ENCODE data around the gene MRFAP1L1. TPM values are rescaled to one million over a fixed set of nuclear protein-coding genes. Genes with fewer than 3 reads are reported as not detected.
"Not testable (repeated sequence)": the region's sequence is repeated elsewhere in the genome, so short reads cannot be mapped to it uniquely, and the experiment has no call there.

MRFAP1L1 gene
- 10 to 100 TPM; 47.0 to 53.2 (median 52.4) TPM for total RNA-seq

DNA sequence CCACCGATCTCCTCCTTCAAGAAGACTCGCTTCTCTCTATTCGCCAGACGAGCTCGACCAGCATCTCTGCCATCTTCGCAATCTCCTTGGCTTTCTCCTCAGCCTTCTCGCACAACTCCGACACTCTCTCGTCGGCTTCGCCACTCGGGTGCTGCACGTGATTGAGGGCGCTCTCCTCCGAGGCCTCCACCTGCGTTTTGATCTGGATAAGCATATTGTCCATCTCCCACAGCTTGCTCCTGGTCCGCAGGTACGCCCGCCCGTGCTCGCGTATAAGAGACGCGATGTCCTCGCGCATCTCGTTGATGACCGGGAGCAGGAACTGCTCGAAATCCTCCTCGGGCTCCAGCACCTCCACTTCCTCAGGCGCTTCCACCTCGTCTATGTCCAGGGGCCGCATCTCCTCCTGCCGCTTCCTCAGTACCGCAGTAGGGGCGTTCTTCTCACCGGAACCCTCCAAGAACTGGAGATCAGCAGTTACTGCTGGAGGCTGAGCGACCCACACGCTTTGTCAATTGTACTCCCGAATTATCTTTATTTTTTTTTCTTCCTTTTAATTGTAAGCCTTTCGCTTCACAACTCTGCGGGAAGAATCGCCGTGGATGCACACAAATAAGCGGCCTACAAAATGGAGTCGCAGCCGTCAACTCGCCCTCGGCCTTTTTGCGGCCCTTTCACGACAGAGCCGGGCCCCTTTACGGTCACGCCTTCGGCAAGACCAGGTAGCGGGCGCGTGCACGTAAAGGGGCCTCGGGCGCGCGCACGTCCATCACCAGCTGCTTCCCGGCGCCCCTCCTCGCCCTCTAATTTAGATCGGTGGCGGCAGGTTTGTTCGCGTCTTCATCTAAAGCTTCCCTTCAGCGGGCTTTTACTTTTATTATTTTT, at the start of gene MRFAP1L1:
TSS of gene MRFAP1L1 (minus strand) at position 636 of the 885 bp plus-strand sequence. CDS start at position 400, 236 bp downstream.
- Mint-ChIP-seq H3K4me3 (peak within 1 kb of the TSS; percentile 100), H3K27me3 (ENCODE audit: low read depth) (no peaks in the 10 kb centered on the region), H3K4me1 (ENCODE audit: low read depth) (peaks cover 51% of the 10 kb centered on the region), H3K9me3 (no peaks in the 10 kb centered on the region), H3K36me3 (ENCODE audit: insufficient read depth) (peaks cover 31% of the 10 kb centered on the region)
- peak; percentile 76 to 84 for ATAC-seq
- peak; percentile 94 for DNase-seq

DNA sequence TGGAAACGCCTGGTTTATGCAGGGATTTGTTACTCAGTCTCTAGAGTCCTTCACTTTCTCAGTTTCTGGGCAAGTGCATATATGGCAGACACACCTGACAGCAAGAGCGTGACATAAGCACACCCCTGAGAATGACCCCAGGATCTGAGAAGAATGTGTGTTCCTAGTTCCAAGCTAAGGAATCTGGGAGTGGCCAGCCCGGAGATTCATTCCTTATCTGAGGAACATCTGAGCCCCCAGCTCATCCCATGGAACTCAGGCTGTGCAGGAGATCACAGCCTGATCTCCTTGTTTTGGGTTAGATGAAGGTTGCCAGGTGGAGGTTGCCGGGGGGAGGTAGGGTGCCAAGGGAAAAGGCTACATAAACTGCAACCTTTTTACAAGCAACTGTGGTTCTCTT, 49.1 kb upstream of the MRFAP1L1 start:
- Mint-ChIP-seq H3K27me3 (ENCODE audit: low read depth) (no peaks in the 10 kb centered on the region), H3K36me3 (ENCODE audit: insufficient read depth) (no peaks in the 10 kb centered on the region), H3K9me3 (no peaks in the 10 kb centered on the region), H3K4me1 (ENCODE audit: low read depth) (peaks cover 3% of the 10 kb centered on the region), H3K4me3 (no peak overlapping the region)
- DNase-seq (no peak), ATAC-seq (no peak)

DNA sequence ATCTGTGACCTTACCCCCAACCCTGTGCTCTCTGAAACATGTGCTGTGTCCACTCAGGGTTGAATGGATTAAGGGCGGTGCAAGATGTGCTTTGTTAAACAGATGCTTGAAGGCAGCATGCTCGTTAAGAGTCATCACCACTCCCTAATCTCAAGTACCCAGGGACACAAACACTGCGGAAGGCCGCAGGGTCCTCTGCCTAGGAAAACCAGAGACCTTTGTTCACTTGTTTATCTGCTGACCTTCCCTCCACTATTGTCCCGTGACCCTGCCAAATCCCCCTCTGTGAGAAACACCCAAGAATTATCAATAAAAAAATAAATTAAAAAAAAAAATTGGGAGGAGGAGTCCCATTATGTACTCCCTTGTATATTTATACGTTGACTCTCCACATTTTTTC, 46.7 kb upstream of the MRFAP1L1 start:
- not testable (repeated sequence) for H3K36me3 Mint-ChIP-seq (ENCODE audit: insufficient read depth); ATAC-seq; H3K27me3 Mint-ChIP-seq (ENCODE audit: low read depth); H3K4me3 Mint-ChIP-seq; H3K9me3 Mint-ChIP-seq; H3K4me1 Mint-ChIP-seq (ENCODE audit: low read depth); DNase-seq

GRCh38 chr4:6755088-6755753, 45.6 kb upstream of the MRFAP1L1 start:
- ATAC-seq = no peak
- DNase-seq = no peak
- Mint-ChIP-seq H3K27me3 (ENCODE audit: low read depth) (no peaks in the 10 kb centered on the region), H3K9me3 (no peaks in the 10 kb centered on the region), H3K4me1 (ENCODE audit: low read depth) (peaks cover 11% of the 10 kb centered on the region), H3K36me3 (ENCODE audit: insufficient read depth) (no peaks in the 10 kb centered on the region), H3K4me3 (no peak overlapping the region)

GRCh38 chr4:6754481-6755087, 44.9 kb upstream of the MRFAP1L1 start:
- Mint-ChIP-seq H3K9me3 (no peaks in the 10 kb centered on the region), H3K4me1 (ENCODE audit: low read depth) (peaks cover 11% of the 10 kb centered on the region), H3K36me3 (ENCODE audit: insufficient read depth) (no peaks in the 10 kb centered on the region), H3K4me3 (no peak overlapping the region), H3K27me3 (ENCODE audit: low read depth) (no peaks in the 10 kb centered on the region)
- DNase-seq = no peak
- no peak for ATAC-seq

GRCh38 chr4:6753891-6754290, 44.2 kb upstream of the MRFAP1L1 start:
- Mint-ChIP-seq H3K36me3 (ENCODE audit: insufficient read depth) (no peaks in the 10 kb centered on the region), H3K4me3 (no peak overlapping the region), H3K27me3 (ENCODE audit: low read depth) (no peaks in the 10 kb centered on the region), H3K9me3 (no peaks in the 10 kb centered on the region), H3K4me1 (ENCODE audit: low read depth) (peaks cover 11% of the 10 kb centered on the region)
- DNase-seq (no peak), ATAC-seq (no peak)

DNA sequence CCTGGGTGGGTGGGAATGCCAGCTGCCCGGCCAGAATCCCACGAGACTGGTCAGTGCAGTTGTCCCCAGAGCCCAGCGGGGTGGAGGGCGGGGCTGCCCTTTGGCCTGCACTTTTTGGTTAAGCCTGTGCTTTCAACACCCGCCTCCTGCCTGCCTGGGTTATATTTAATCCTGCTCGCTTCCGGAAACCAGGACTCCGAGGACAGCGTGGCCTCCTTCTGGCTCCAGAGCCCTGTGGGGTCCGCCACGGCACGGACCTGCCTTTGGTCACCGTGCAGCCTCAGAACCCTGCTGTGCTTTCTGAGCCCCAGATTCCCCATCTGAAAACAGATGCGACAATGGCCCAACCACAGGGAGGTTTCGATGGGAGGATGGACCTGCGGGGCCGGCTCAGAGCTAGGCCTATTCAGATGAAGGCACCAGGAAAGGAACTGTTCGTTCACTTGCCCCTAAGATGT, 43.5 kb upstream of the MRFAP1L1 start:
- ATAC-seq = no peak
- Mint-ChIP-seq H3K36me3 (ENCODE audit: insufficient read depth) (no peaks in the 10 kb centered on the region), H3K4me1 (ENCODE audit: low read depth) (peaks cover 11% of the 10 kb centered on the region), H3K4me3 (no peak overlapping the region), H3K9me3 (no peaks in the 10 kb centered on the region), H3K27me3 (ENCODE audit: low read depth) (no peaks in the 10 kb centered on the region)
- DNase-seq = no peak

GRCh38 chr4:6752486-6752829, 42.8 kb upstream of the MRFAP1L1 start:
- Mint-ChIP-seq H3K27me3 (ENCODE audit: low read depth) (no peaks in the 10 kb centered on the region), H3K36me3 (ENCODE audit: insufficient read depth) (no peaks in the 10 kb centered on the region), H3K9me3 (no peaks in the 10 kb centered on the region), H3K4me1 (ENCODE audit: low read depth) (peaks cover 11% of the 10 kb centered on the region), H3K4me3 (no peak overlapping the region)
- DNase-seq (no peak), ATAC-seq (no peak)

DNA sequence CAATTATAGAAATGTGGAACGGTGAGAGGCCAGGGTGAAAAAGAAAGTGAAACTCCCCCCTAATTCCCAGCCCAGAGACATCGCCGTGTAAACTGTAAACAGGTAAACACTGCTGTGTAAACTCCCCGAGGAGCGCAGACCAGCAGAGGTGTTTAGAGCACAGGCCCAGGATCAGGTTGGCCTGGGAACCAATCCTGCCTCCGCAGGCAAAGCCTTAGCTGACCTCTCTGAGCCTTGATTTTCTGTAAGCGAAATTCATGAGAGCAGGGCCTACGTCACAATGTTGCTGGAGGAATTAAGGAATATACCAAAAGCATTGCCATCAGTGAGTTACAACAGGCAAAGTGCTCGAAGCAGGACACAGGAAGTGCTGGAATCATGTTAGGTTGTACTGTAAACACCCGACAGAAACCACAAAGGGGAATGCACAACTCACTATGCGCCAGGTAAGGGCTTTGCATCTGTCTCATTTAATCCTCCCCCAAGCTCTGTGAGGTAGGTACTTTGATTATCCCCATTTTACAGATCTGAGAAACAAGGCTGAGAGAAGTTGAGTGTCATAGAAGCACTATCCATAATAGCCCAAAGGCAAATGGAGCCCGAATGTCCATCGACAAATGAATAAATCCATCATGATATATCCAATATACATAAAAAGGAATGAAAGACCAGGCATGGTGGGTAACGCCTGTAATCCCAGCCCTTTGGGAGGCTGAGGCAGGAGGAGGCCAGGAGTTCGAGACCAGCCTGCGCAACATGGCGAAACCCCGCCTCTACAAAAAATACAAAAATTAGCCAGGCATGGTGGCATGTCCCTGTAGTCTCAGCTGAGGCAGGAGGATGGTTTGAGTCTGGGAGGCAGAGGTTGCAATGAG, 42.2 kb upstream of the MRFAP1L1 start:
- peaks cover 2% of the 10 kb centered on the region for H3K27me3 Mint-ChIP-seq (ENCODE audit: low read depth)
- H3K36me3 Mint-ChIP-seq (ENCODE audit: insufficient read depth) = no peaks in the 10 kb centered on the region
- DNase-seq (no peak), ATAC-seq (no peak)
- no peaks in the 10 kb centered on the region for H3K9me3 Mint-ChIP-seq
- H3K4me3 Mint-ChIP-seq = peak overlapping the region; percentile 61
- H3K4me1 Mint-ChIP-seq (ENCODE audit: low read depth) = peaks cover 11% of the 10 kb centered on the region

GRCh38 chr4:6750286-6751221, 40.9 kb upstream of the MRFAP1L1 start:
- DNase-seq = no peak
- no peaks in the 10 kb centered on the region for H3K36me3 Mint-ChIP-seq (ENCODE audit: insufficient read depth)
- ATAC-seq = no peak
- peaks cover 11% of the 10 kb centered on the region for H3K4me1 Mint-ChIP-seq (ENCODE audit: low read depth)
- H3K27me3 Mint-ChIP-seq (ENCODE audit: low read depth) = peaks cover 2% of the 10 kb centered on the region
- H3K9me3 Mint-ChIP-seq = no peaks in the 10 kb centered on the region
- H3K4me3 Mint-ChIP-seq = peak overlapping the region; percentile 61

DNA sequence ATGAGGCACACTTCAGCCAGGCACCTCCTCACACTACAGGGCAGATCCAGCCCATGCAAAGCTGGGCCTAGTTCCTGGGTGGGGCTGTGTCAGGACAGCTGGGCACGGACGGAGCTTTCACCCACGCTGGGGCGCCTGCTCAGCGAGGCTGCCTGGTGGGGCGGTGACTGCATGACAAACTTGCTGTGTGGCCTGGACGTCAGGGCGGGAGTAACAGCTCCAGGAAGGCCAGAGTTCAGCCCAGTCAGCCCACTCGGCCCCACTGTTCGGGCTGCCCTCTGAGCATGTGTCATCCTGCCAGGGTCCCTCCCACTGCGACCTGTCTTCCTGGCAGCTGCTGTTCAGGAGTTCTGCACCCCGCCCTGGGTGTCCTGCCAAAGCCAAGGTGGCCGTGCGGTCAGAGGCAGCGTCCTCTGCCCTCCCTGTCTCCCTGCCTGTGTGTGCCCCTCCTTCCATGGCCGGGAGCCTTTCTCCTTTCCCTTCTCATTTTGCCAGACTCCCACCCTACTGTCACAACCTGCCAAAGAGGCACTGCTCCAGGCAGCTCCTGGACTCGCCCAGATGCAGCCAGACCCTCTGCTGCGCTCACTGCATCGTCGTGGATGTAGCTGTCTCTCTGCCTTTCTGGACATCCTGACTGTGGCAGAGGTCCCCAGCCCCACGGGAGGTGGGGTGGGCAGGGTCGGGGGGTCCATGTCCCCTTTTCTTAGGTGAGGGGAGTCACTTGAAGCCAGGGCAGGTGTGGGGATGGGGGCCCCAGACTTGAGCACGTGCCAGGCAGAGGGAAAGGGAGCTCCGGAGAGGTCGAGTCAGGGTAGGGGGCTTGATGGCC, 39.9 kb upstream of the MRFAP1L1 start:
- ATAC-seq (no peak), DNase-seq (no peak)
- Mint-ChIP-seq H3K4me3 (no peak overlapping the region), H3K36me3 (ENCODE audit: insufficient read depth) (no peaks in the 10 kb centered on the region), H3K9me3 (no peaks in the 10 kb centered on the region), H3K27me3 (ENCODE audit: low read depth) (peaks cover 2% of the 10 kb centered on the region), H3K4me1 (ENCODE audit: low read depth) (peaks cover 11% of the 10 kb centered on the region)

- Mint-ChIP-seq H3K27me3 (ENCODE audit: low read depth) (peaks cover 2% of the 10 kb centered on the region), H3K36me3 (ENCODE audit: insufficient read depth) (no peaks in the 10 kb centered on the region), H3K4me1 (ENCODE audit: low read depth) (peaks cover 11% of the 10 kb centered on the region), H3K9me3 (no peaks in the 10 kb centered on the region), H3K4me3 (no peak overlapping the region)
- DNase-seq = no peak
- no peak for ATAC-seq
These were observed 38.6 kb upstream of the MRFAP1L1 start for GRCh38 chr4:6748286-6748685.
